ENCODE results near the gene CDKN3. TPM values are rescaled to one million over a fixed set of nuclear protein-coding genes. Genes with fewer than 3 reads are reported as not detected.
"Not testable (repeated sequence)": the region's sequence is repeated elsewhere in the genome, so short reads cannot be mapped to it uniquely, and the experiment has no call there.

Gene CDKN3
- total RNA-seq, 1 donor from 2014 or later, result 5.3 TPM

- peak in 1 of 2 donors; percentile 33 for DNase-seq (ENCODE audit: low spot score in 2 of 2)
- FAIRE-seq, result no peak
Observed at GRCh38 chr14:54420478-54421142, 23.8 kb downstream of the CDKN3 start.

DNA sequence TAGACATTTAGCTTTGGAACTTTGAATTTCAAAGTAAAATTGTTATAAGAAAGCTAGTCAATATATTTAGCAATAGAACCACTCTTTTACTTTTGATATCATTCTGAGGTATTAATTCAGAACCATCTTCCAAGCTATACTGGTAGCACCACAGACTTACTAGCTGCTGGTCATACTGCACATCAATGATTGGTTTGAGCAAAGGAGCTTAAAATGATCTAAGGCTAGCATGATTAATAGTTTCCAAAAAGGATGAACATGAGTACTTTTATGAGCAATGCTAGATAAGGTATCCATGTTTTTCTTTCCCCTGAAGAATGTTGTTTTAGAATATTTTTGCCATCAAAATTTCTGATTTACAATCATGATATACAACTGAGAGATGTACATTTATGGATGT, 27.2 kb downstream of the CDKN3 start:
- DNase-seq (ENCODE audit: low spot score in 2 of 2), result no peak
- no peak for FAIRE-seq

DNA sequence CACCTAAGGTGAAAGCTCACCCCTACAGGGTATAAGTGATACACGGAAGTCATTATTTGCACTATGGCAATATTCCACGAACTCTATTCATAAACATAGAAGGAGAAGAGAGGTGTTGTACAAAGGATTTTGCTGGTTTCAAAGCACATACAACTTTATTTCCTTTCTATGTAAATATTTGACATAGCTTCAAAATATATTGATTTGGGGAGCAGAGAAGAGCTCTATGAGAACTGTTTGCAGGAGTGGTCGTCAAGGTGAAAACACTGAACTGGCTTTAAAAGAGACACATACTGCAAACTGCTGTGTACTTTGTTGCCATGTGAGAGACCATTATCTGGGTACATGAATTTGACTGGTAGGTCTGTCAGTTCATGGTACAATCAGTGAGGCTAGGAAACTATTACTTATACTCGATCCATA, 27.7 kb downstream of the CDKN3 start:
- no peak for FAIRE-seq

GRCh38 chr14:54425068-54425467, 28.3 kb downstream of the CDKN3 start:
- DNase-seq (ENCODE audit: low spot score in 2 of 2) (no peak), FAIRE-seq (no peak)

More for the DNA sequence above, 27.7 kb downstream of the CDKN3 start:
- DNase-seq (ENCODE audit: low spot score in 2 of 2), result no peak

DNA sequence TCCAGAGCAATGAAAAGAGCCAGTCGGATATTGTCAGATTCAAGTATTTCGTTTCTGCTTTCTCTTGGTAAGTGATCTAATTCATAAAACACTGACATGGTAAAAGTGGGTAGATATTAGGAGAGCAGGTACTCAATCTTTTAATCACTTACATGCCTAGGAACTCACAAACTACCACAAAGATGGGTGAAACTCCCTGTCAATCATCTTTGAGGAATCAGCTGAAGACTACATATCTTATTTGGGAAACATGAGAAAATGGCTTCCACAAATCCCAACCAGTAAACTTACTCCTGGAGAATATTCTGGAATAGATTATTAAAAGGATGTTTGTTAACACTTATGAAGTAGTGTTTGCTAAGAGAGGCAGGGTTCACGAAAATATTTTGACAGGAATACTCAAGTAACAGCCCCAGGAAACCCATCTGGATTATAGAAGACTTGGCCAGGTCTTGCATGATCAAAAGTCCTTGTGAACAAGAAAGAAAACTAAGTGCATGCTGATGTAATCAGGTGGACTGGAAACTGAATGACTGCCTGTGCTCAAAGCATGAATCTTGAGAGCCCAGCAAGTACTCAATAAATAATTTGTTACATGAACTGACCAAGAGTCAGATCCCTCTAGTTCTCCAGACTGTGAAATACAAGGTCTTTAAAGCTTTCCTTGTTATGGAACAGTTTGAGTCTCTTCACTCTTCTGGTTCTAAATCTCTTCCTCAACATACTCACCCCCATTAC, 28.9 kb downstream of the CDKN3 start:
- FAIRE-seq (no peak), DNase-seq (ENCODE audit: low spot score in 2 of 2) (no peak)

GRCh38 chr14:54427871-54428270, 31.1 kb downstream of the CDKN3 start:
- DNase-seq (ENCODE audit: low spot score in 2 of 2) (no peak), FAIRE-seq (no peak)

- no peak for FAIRE-seq
- no peak for DNase-seq (ENCODE audit: low spot score in 2 of 2)
Observed at GRCh38 chr14:54428527-54428926, 31.7 kb downstream of the CDKN3 start.

- DNase-seq (ENCODE audit: low spot score in 2 of 2) (no peak), FAIRE-seq (no peak)
Observed at GRCh38 chr14:54435500-54435981, 38.7 kb downstream of the CDKN3 start.

DNA sequence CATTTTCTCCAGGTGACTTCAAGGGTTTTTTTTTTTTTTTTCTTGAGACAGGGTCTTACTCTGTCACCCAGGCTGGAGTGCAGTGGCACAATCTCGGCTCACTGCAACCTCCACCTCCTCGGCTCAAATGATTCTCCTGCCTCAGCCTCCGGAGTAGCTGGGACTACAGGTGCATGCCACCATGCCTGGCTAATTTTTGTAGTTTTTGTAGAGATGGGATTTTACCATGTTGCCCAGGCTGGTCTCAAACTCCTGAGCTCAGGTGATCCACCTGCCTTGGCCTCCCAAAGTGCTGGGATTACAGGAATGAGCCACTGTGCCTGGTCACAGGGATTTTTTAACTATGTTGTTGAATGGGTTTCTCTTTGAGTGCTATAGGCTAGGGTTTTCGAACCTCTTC, 41.1 kb downstream of the CDKN3 start:
- DNase-seq (ENCODE audit: low spot score in 2 of 2); FAIRE-seq: not testable (repeated sequence)

- no peak for FAIRE-seq
- DNase-seq (ENCODE audit: low spot score in 2 of 2), result no peak
Observed at GRCh38 chr14:54438703-54439102, 41.9 kb downstream of the CDKN3 start.

DNA sequence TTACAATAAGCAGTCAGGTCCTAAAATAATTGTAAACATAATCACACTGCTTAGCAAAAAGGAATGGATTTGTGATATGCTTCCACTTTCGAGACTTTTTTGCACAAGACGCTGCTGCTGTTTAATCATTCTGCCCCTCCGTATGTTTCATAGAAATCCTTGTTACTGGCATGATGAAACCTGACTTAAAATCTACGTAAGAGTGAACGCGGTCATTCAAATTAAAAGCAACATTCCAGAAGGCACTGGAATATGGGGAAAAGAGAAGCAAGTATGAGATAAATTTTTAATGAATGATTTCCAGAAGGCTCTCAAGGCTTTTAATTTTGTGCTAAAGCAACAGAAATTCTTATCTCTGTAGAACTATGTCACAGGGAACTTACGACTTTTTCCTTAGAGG, 43.2 kb downstream of the CDKN3 start:
- no peak for FAIRE-seq

DNA sequence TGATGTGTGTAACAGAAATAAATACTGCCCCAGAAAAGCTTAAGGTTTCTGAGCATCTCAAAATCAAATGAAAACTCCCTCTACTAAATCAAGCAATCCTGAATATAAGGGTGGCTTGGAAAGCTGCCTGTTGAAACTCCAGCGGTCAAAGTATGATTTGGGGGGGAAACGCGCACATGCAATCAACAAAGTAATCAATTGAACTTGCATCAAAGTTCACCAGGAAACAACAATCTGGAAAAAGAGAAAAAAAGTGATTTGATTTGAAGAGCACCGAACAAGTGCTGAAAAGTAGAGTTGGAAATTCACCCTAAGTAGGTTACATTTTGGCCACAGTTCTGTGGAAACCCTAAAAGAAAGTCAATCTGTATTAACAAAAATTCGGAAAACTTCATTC, 43.7 kb downstream of the CDKN3 start:
- FAIRE-seq (no peak), DNase-seq (ENCODE audit: low spot score in 2 of 2) (no peak)

More for the DNA sequence above, 43.2 kb downstream of the CDKN3 start:
- DNase-seq (ENCODE audit: low spot score in 2 of 2), result no peak

- no peak for FAIRE-seq
- peak; percentile 96 to 98 for DNase-seq (ENCODE audit: low spot score in 2 of 2)
Observed at GRCh38 chr14:54440873-54441868, 44.4 kb downstream of the CDKN3 start, which contains the start of gene CNIH1. TSS of gene CNIH1 (minus strand) at chr14:54441374. CDS start at chr14:54441327, 47 bp downstream.

DNA sequence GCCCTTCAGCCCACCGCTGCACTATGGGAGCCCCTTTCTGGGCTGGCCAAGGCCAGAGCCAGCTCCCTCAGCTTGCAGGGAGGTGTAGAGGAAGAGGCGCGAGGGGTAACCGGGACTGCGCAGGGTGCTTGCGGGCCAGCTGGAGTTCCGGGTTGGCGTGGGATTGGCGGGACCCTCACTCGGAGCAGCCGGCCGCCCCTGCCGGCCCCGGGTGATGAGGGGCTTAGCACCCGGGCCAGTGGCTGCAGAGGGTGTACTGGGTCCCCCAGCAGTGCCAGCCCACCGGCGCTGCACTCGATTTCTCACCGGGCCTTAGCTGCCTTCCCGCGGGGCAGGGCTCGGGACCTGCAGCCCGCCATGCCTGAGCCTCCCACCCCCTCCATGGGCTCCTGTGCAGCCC, 46.2 kb downstream of the CDKN3 start:
- not testable (repeated sequence) for FAIRE-seq; DNase-seq (ENCODE audit: low spot score in 2 of 2)

DNA sequence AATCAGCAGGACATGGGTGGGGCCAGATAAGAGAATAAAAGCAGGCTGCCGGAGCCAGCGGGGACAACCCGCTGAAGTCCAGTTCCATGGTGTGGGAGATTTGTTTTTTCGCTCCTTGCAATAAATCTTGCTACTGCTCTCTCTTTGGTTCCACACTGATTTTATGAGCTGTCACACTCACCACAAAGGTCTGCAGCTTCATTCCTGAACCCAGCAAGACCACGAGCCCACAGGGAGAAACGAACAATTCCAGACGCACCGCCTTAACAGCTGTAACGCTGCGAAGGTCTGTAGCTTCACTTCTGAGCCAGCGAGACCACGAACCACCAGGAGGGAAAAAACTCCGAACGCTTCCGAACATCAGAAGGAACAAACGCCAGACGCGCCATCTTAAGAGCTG, 47.2 kb downstream of the CDKN3 start:
- DNase-seq (ENCODE audit: low spot score in 2 of 2), result no peak
- FAIRE-seq, result no peak

DNA sequence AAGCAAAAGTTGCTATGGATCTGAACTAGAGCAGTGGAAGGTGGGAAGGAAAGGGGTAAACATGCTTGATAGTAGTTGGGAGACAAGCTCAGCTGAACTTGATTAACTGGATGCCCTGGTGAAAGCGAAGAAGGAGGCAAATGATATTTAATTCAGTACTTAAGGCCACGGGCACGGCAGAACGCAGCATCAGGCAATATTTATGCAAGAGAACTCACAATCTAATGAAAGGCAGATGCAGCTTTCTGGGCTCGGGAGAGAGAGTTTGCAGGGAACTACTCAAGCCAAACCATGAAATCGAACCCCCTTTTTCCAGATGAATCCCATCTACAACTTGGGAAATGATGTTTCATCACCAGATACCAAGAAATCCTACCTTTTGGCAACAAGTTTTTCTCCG, 47.9 kb downstream of the CDKN3 start:
- DNase-seq (ENCODE audit: low spot score in 2 of 2) (no peak), FAIRE-seq (no peak)

DNA sequence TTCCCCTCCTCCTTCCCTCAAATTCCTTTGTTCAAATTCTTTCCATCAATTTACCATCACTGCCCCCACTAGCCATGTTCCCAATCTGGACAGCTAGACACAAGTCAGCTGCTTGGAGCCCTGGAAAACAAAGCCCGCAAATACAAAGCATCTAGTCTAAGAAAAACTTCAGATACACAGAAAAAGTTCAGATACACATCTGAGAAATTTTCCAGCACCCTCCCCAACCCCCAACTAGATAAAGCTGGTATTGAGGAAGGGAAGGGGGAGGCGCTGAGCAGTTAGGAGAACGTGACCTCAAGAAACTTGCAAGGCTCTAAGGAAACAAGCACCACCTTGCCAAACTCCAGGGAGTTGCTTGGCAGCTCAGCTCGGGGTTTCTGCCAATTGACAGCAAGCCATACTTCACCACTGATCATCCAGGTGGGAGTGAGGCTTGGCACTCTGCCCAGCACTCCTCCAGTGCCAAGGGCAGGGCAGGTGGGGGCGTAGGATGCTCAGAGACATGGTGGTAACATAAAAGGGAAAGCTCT, 49.4 kb downstream of the CDKN3 start:
- no peak for FAIRE-seq
- peak in 1 of 2 donors; percentile 28 for DNase-seq (ENCODE audit: low spot score in 2 of 2)

GRCh38 chr14:54447231-54447692, 50.5 kb downstream of the CDKN3 start:
- FAIRE-seq (no peak), DNase-seq (ENCODE audit: low spot score in 2 of 2) (no peak)

DNA sequence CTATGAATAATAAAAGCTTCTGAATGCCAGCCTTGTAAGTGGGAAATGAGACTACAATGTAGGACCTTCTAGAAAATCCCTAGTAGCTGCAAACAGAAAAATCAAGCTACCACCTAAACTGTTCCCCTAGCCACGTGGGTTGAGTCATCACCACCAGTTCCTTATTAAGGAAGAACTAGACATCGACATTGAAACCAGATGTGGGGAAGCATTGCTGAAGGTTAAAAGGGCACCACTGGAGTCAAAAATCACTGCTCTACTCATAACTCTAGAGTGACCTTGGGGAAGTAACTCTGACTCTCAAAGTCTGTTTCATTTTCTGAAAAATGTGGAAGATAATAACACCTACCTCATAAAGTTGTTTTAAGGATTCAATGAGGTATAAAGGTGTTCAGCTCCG, 53.7 kb downstream of the CDKN3 start:
- FAIRE-seq (no peak), DNase-seq (ENCODE audit: low spot score in 2 of 2) (no peak)

- DNase-seq (ENCODE audit: low spot score in 2 of 2), result no peak
- FAIRE-seq, result no peak
Observed at GRCh38 chr14:54451121-54451601, 54.4 kb downstream of the CDKN3 start.
